Measurements from ENCODE around the gene SIAH3.
"Not testable (repeated sequence)": the region's sequence is repeated elsewhere in the genome, so short reads cannot be mapped to it uniquely, and the experiment has no call there.

SIAH3 gene

GRCh38 chr13:45875951-45876350 lies 24.4 kb upstream of the SIAH3 start:
- H3K4me1 ChIP-seq (ENCODE audit: insufficient read depth, low read length, severe bottlenecking) = no peaks in the 10 kb centered on the region
- no peaks in the 10 kb centered on the region for H4K20me1 ChIP-seq (ENCODE audit: insufficient read depth, low read length)
- H3K79me2 ChIP-seq (ENCODE audit: insufficient read depth, low read length) = no peaks in the 10 kb centered on the region
- no peak overlapping the region for H2AFZ ChIP-seq (ENCODE audit: low read length)
- no peak overlapping the region for H3K4me3 ChIP-seq (ENCODE audit: low read depth, low read length, poor library complexity, severe bottlenecking)
- no peak overlapping the region for H3K4me2 ChIP-seq (ENCODE audit: low read length)
- no peaks in the 10 kb centered on the region for H3F3A ChIP-seq (ENCODE audit: insufficient read depth, low read length)
- H3K27ac ChIP-seq (ENCODE audit: low read depth, low read length, poor library complexity, severe bottlenecking) = no peak overlapping the region
- H3K27me3 ChIP-seq (ENCODE audit: insufficient read depth, low read length) = no peaks in the 10 kb centered on the region
- TF ChIP-seq CTCF (IDR thresholded peaks at IDR 0.05; ENCODE audit: low read length) (no peak), EZH2 (IDR thresholded peaks at IDR 0.05; ENCODE audit: borderline replicate concordance, low read length) (no peak)
- no peak overlapping the region for H3K9ac ChIP-seq (ENCODE audit: low read length)
- H3K9me3 ChIP-seq (ENCODE audit: low read length) = no peaks in the 10 kb centered on the region
- H3K36me3 ChIP-seq (ENCODE audit: insufficient read depth, low read length) = no peaks in the 10 kb centered on the region
- no peaks in the 10 kb centered on the region for H3K9me2 ChIP-seq (ENCODE audit: low read depth, low read length)

GRCh38 chr13:45873491-45874325 lies 22.2 kb upstream of the SIAH3 start:
- Histone ChIP-seq H4K20me1 (ENCODE audit: insufficient read depth, low read length) (no peaks in the 10 kb centered on the region), H3K27ac (ENCODE audit: low read depth, low read length, poor library complexity, severe bottlenecking) (no peak overlapping the region), H3F3A (ENCODE audit: insufficient read depth, low read length) (no peaks in the 10 kb centered on the region), H3K9me3 (ENCODE audit: low read length) (no peaks in the 10 kb centered on the region), H3K9me2 (ENCODE audit: low read depth, low read length) (no peaks in the 10 kb centered on the region), H2AFZ (ENCODE audit: low read length) (no peak overlapping the region), H3K36me3 (ENCODE audit: insufficient read depth, low read length) (no peaks in the 10 kb centered on the region), H3K4me3 (ENCODE audit: low read depth, low read length, poor library complexity, severe bottlenecking) (no peak overlapping the region), H3K79me2 (ENCODE audit: insufficient read depth, low read length) (no peaks in the 10 kb centered on the region), H3K4me1 (ENCODE audit: insufficient read depth, low read length, severe bottlenecking) (no peaks in the 10 kb centered on the region), H3K9ac (ENCODE audit: low read length) (no peak overlapping the region), H3K4me2 (ENCODE audit: low read length) (no peak overlapping the region), H3K27me3 (ENCODE audit: insufficient read depth, low read length) (no peaks in the 10 kb centered on the region)
- no peak for TF ChIP-seq EZH2 (IDR thresholded peaks at IDR 0.05; ENCODE audit: borderline replicate concordance, low read length)
- no peak for TF ChIP-seq CTCF (IDR thresholded peaks at IDR 0.05; ENCODE audit: low read length)

- no peaks in the 10 kb centered on the region for H3K36me3 ChIP-seq (ENCODE audit: insufficient read depth, low read length)
- H3K79me2 ChIP-seq (ENCODE audit: insufficient read depth, low read length) = no peaks in the 10 kb centered on the region
- H3K9me2 ChIP-seq (ENCODE audit: low read depth, low read length) = no peaks in the 10 kb centered on the region
- H3K27ac ChIP-seq (ENCODE audit: low read depth, low read length, poor library complexity, severe bottlenecking) = no peak overlapping the region
- H3K9me3 ChIP-seq (ENCODE audit: low read length) = no peaks in the 10 kb centered on the region
- no peaks in the 10 kb centered on the region for H4K20me1 ChIP-seq (ENCODE audit: insufficient read depth, low read length)
- no peaks in the 10 kb centered on the region for H3F3A ChIP-seq (ENCODE audit: insufficient read depth, low read length)
- no peak overlapping the region for H3K9ac ChIP-seq (ENCODE audit: low read length)
- H3K4me1 ChIP-seq (ENCODE audit: insufficient read depth, low read length, severe bottlenecking) = no peaks in the 10 kb centered on the region
- no peak overlapping the region for H3K4me2 ChIP-seq (ENCODE audit: low read length)
- no peak overlapping the region for H3K4me3 ChIP-seq (ENCODE audit: low read depth, low read length, poor library complexity, severe bottlenecking)
- H2AFZ ChIP-seq (ENCODE audit: low read length) = no peak overlapping the region
- H3K27me3 ChIP-seq (ENCODE audit: insufficient read depth, low read length) = no peaks in the 10 kb centered on the region
- TF ChIP-seq CTCF (IDR thresholded peaks at IDR 0.05; ENCODE audit: low read length) = no peak
Measured at GRCh38 chr13:45872566-45872965, 21.0 kb upstream of the SIAH3 start.

GRCh38 chr13:45871201-45871600 lies 19.6 kb upstream of the SIAH3 start:
- H3K9me3 ChIP-seq (ENCODE audit: low read length); H3K27ac ChIP-seq (ENCODE audit: low read depth, low read length, poor library complexity, severe bottlenecking); H2AFZ ChIP-seq (ENCODE audit: low read length); H3K4me2 ChIP-seq (ENCODE audit: low read length); H3K4me1 ChIP-seq (ENCODE audit: insufficient read depth, low read length, severe bottlenecking); H3K27me3 ChIP-seq (ENCODE audit: insufficient read depth, low read length); H3K9ac ChIP-seq (ENCODE audit: low read length); H3K4me3 ChIP-seq (ENCODE audit: low read depth, low read length, poor library complexity, severe bottlenecking); H3K79me2 ChIP-seq (ENCODE audit: insufficient read depth, low read length); H3F3A ChIP-seq (ENCODE audit: insufficient read depth, low read length); H4K20me1 ChIP-seq (ENCODE audit: insufficient read depth, low read length); H3K9me2 ChIP-seq (ENCODE audit: low read depth, low read length); H3K36me3 ChIP-seq (ENCODE audit: insufficient read depth, low read length): not testable (repeated sequence)
